Effector memory CD4-positive, alpha-beta T cell (primary cell): ENCODE results near the gene ZBBX.
"Not testable (repeated sequence)": the region's sequence is repeated elsewhere in the genome, so short reads cannot be mapped to it uniquely, and the experiment has no call there.

Source experiments
- DNase-seq, 3 donors: peaks; one replicate each; pipeline ENCODE4 v3.0.0-alpha.2; 2020
- H3K27ac ChIP-seq: 2 replicates; pipeline ENCODE4 v1.7.0; 2013; ENCODE audit warnings: mild to moderate bottlenecking, low read length, moderate library complexity; ENCODE audit not compliant: insufficient read depth, poor library complexity, severe bottlenecking
- H3K27me3 ChIP-seq: replicated peaks from 2 replicates; pipeline ENCODE4 v1.7.0; 2013; ENCODE audit warnings: mild to moderate bottlenecking, low read length; ENCODE audit not compliant: insufficient read depth, control insufficient read depth, poor library complexity, severe bottlenecking
- H3K36me3 ChIP-seq: 2 replicates; pipeline ENCODE4 v1.7.0; 2013; ENCODE audit warnings: mild to moderate bottlenecking, low read length, moderate library complexity; ENCODE audit not compliant: control insufficient read depth, insufficient read depth
- H3K4me1 ChIP-seq: 2 replicates; pipeline ENCODE4 v1.7.0; 2013; ENCODE audit warnings: low read length, mild to moderate bottlenecking; ENCODE audit not compliant: control insufficient read depth, insufficient read depth, poor library complexity, severe bottlenecking
- H3K4me3 ChIP-seq: 2 replicates; pipeline ENCODE4 v1.7.0; 2013; ENCODE audit warnings: low read length, low read depth, mild to moderate bottlenecking; ENCODE audit not compliant: insufficient read depth, poor library complexity, severe bottlenecking
- H3K9me3 ChIP-seq: 2 replicates; pipeline ENCODE4 v1.7.0; 2013; ENCODE audit warnings: mild to moderate bottlenecking, low read length, moderate library complexity; ENCODE audit not compliant: control insufficient read depth
- total RNA-seq, 3 donors: gene quantifications; one replicate each; lab custom pipeline; 2026; lab: John Stamatoyannopoulos, UW

ZBBX gene
- total RNA-seq, result 0.17 to 0.19 (median 0.17) reads per million in 3 donors

GRCh38 chr3:167380004-167380689, at the start of gene ZBBX:
TSS of gene ZBBX (minus strand) at chr3:167380297. CDS start at chr3:167372901, 7,396 bp downstream.
- H3K36me3 ChIP-seq, result no peaks in the 10 kb centered on the region
- peak within 1 kb of the TSS; percentile 44 for H3K4me3 ChIP-seq
- no peaks in the 10 kb centered on the region for H3K27me3 ChIP-seq
- DNase-seq, result peak; percentile 57 to 68 (median 65)
- no peaks in the 10 kb centered on the region for H3K9me3 ChIP-seq
- H3K27ac ChIP-seq, result no peak within 1 kb of the TSS
- H3K4me1 ChIP-seq, result no peaks in the 10 kb centered on the region

- H3K27ac ChIP-seq, H3K4me1 ChIP-seq, H3K27me3 ChIP-seq, H3K4me3 ChIP-seq, H3K9me3 ChIP-seq, H3K36me3 ChIP-seq, DNase-seq: not testable (repeated sequence)
Measured at GRCh38 chr3:167426962-167427361, 46.9 kb upstream of the ZBBX start.

- not testable (repeated sequence) for DNase-seq, H3K27ac ChIP-seq, H3K4me1 ChIP-seq
Measured at GRCh38 chr3:167422396-167422795, 42.3 kb upstream of the ZBBX start.

GRCh38 chr3:167409611-167410010, 29.5 kb upstream of the ZBBX start:
- no peak overlapping the region for H3K27ac ChIP-seq
- DNase-seq, result no peak
- H3K9me3 ChIP-seq, result no peaks in the 10 kb centered on the region
- H3K4me1 ChIP-seq, result no peaks in the 10 kb centered on the region
- no peaks in the 10 kb centered on the region for H3K27me3 ChIP-seq
- H3K4me3 ChIP-seq, result no peak overlapping the region
- no peaks in the 10 kb centered on the region for H3K36me3 ChIP-seq

More at GRCh38 chr3:167422396-167422795, 42.3 kb upstream of the ZBBX start:
- not testable (repeated sequence) for H3K4me3 ChIP-seq, H3K27me3 ChIP-seq, H3K9me3 ChIP-seq, H3K36me3 ChIP-seq

- no peaks in the 10 kb centered on the region for H3K9me3 ChIP-seq
- H3K27me3 ChIP-seq, result no peaks in the 10 kb centered on the region
- DNase-seq, result no peak
Measured at GRCh38 chr3:167406876-167407492, 26.9 kb upstream of the ZBBX start.

DNA sequence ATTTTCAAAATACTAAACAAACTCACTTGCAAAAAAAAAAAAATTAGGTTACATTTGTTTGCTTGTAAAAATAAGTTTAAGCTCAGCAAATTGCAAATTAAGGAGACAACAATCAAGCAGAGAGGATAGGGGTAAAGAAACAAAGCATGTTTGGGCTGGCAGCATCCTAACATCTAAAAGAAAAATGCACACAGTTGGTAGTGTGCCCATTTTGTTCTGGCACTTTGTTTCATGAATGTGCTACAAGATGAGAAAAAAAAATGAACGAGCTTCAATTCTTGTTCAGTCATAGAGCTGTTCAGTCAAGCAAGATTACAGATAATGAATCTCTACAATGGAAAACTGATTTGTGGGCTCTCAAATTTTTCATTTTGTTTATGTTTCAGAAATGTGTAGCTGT, 17.7 kb upstream of the ZBBX start:
- H3K36me3 ChIP-seq, result no peaks in the 10 kb centered on the region
- DNase-seq, result no peak
- no peaks in the 10 kb centered on the region for H3K27me3 ChIP-seq
- no peak overlapping the region for H3K4me3 ChIP-seq
- H3K4me1 ChIP-seq, result no peaks in the 10 kb centered on the region
- H3K27ac ChIP-seq, result no peak overlapping the region
- H3K9me3 ChIP-seq, result no peaks in the 10 kb centered on the region

More at GRCh38 chr3:167406876-167407492, 26.9 kb upstream of the ZBBX start:
- no peaks in the 10 kb centered on the region for H3K36me3 ChIP-seq
- no peak overlapping the region for H3K4me3 ChIP-seq
- no peaks in the 10 kb centered on the region for H3K4me1 ChIP-seq
- H3K27ac ChIP-seq, result no peak overlapping the region

- no peak for DNase-seq
- Histone ChIP-seq H3K36me3 (no peaks in the 10 kb centered on the region), H3K27ac (no peak overlapping the region), H3K4me3 (no peak overlapping the region), H3K27me3 (no peaks in the 10 kb centered on the region), H3K4me1 (no peaks in the 10 kb centered on the region), H3K9me3 (no peaks in the 10 kb centered on the region)
Measured at GRCh38 chr3:167396075-167396474, 16.0 kb upstream of the ZBBX start.

DNA sequence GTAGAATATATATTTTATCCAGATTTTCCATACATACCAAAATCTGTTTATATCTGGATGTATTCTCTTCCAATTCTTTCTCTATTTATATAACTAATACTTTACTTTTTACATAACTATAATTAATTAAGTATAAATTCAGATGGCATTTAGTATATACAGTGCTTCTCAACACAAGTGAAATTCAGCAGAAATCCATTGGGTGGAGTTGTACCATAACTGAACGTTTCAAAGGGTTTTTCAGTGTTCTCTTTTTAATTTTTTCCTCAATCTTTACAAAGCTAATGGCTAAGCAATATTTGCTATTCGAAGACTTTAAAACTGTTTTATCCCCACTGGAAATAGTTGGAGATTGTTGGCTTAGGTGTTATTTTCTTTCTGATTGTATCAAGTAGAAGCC, 13.9 kb upstream of the ZBBX start:
- no peaks in the 10 kb centered on the region for H3K9me3 ChIP-seq
- no peaks in the 10 kb centered on the region for H3K4me1 ChIP-seq
- no peak for DNase-seq
- no peaks in the 10 kb centered on the region for H3K36me3 ChIP-seq
- H3K4me3 ChIP-seq, result no peak overlapping the region
- no peak overlapping the region for H3K27ac ChIP-seq
- H3K27me3 ChIP-seq, result no peaks in the 10 kb centered on the region

GRCh38 chr3:167382155-167382554, 2.1 kb upstream of the ZBBX start:
- Histone ChIP-seq H3K36me3 (no peaks in the 10 kb centered on the region), H3K4me1 (no peaks in the 10 kb centered on the region), H3K27ac (no peak overlapping the region), H3K4me3 (no peak overlapping the region), H3K27me3 (no peaks in the 10 kb centered on the region), H3K9me3 (no peaks in the 10 kb centered on the region)
- no peak for DNase-seq

DNA sequence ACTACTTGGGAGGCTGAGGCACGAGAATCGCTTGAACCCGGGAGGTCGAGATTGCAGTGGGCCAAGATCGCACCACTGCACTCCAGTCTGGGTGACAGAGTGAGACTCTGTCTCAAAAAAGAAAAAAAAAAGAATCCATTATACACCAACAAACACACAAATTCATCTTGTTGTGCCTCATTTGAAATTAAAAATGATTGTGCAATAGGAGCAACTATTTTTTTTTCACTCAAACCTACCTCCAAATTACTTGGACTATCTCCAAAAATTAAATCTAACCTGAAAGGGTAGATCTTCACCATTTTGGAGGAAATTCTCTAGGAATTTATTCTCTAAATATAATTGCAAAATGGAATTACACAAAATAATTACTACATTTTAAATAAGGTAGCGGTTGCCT, 4.6 kb downstream of the ZBBX start:
- Histone ChIP-seq H3K27me3 (no peaks in the 10 kb centered on the region), H3K36me3 (no peaks in the 10 kb centered on the region), H3K4me3 (no peak overlapping the region), H3K9me3 (no peaks in the 10 kb centered on the region), H3K27ac (no peak overlapping the region), H3K4me1 (no peaks in the 10 kb centered on the region)
- no peak for DNase-seq
